HG02852 (cell line): ENCODE results near the gene DSCAM.

Experiments used
- ATAC-seq: cut with Tn5 transposase; IDR thresholded peaks from one replicate; pipeline ENCODE4 v1.9.1; 2021; ENCODE audit warnings: mild to moderate bottlenecking, moderate library complexity; ENCODE audit not compliant: unreplicated experiment

The DSCAM gene

DNA sequence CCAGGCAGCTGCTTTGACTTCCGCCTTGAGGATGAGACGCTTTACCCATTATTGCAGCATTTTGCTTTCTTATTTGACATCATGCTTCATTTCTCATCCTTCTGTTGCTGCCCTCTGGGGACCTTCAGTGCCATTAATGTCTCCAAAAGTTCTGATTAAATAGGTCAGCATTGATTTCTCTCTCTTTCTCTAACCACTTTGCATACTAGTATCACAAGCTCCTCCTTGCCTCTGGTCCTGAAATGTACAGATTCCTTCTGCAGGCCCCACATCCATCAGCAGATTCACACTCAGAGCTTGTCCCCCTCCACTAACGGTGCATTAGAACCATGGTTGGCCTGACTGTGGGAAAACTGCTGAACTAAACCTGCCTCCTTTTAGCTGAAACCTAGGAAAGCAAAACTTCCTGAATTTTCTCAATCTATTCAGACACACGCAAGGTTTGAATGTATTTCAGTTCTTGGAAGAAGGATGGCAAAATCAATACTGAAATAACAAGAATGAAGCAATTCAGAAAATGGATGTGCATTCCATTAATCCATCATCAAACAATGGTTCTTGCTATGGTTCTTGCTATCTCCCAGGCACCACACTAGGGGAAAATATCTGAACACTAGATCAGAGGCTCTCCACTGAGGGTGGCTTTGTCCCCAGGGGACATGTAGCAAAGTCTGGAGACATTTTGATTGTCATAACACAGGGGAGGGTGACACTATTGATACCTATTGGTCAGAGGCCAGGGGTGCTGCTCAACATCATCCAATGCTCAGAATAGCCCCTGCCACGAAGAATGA, 825.2 kb downstream of the DSCAM start:
- ATAC-seq: no peak

GRCh38 chr21:40020651-40021050, 826.3 kb downstream of the DSCAM start:
- no peak for ATAC-seq

DNA sequence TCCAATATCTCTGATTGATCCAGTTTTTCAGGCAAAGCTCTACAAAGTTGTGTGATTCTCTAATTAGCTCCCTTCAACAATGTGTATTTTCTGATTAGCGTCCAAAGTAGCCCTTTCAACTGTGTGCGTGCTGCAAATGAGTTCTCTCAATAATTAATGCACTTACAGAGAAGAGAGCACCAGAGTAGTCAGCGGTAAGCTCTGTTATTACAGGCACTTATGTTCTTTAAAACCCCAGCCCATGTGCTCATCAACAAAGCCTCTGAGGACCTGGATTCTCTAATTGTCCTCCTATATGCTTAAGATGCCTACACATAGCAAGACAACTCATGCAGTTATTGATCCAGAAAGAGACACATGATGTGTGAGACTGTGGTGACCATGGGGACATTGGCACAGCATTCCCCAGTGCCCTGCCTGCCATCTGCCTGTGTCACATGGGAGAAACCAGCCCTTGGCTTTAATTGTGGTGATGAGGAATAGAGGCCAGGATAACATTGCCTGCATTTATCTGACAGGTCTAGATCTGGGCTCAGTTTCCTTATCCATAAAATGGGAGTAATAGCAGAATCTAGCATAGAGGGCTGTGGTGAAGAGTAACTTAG, 828.0 kb downstream of the DSCAM start:
- no peak for ATAC-seq

GRCh38 chr21:40016667-40017066, 830.3 kb downstream of the DSCAM start:
- no peak for ATAC-seq

DNA sequence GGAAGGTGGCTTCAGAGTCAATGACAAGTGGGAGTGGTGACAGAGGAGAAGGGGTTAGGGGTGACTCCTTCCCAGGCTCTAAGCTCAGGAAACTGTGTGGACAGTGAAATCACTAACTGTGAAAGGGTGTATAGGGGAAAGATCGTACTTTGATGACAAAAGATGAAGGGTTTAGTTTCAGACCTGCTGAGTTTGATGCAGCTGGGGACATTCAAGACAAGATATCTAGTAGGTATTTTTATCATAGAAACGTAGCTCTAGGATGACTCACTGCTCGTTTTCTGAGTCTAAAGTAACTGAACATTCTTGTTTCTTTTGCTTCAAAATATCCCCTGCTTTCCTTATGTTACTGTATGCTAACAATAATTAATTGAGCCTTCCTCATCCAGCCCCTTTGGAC, 830.7 kb downstream of the DSCAM start:
- ATAC-seq: no peak

DNA sequence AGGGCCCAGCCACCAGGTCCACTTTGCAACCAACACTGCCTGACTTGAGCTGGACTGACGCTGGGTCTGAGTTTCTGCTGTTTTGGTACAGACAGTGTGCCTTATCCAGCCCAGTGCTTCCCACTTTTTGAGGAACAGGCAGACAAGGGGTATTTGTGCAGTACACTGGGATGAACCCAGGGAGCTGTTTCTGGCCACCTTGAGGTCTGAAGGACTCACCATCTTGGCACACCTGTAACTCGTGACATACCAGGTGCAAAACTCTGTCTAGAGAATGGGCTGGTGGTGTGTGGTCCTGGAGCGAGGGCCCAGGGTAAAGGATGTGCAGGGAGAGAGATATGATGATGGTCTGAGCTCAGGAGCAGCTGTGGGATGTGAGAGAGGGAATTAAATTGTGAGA, 831.1 kb downstream of the DSCAM start:
- ATAC-seq: no peak

DNA sequence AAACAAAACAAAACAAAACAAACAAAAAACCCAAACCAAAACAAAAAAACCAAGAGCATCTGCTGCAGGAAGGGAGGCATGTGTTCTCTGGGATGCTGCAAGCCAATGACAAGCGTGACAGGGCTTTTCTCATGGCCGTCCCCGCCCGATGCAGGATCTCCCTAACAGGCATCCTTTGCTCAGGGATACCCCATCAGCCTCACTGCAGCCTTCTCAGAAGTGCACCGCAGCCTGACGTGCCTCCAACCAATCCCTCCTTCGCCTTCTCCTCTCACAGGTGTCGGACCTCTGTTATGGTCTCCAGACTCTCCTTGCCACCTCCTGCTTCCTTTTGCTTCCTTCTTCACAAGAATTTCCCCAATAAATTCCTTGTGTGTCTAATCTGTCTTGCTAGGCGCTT, 832.6 kb downstream of the DSCAM start:
- no peak for ATAC-seq

GRCh38 chr21:40013001-40013735, 833.8 kb downstream of the DSCAM start:
- no peak for ATAC-seq

GRCh38 chr21:40011371-40011770, 835.6 kb downstream of the DSCAM start:
- no peak for ATAC-seq

GRCh38 chr21:40002978-40003377, 844.0 kb downstream of the DSCAM start:
- ATAC-seq: no peak

GRCh38 chr21:39984286-39984991, 862.5 kb downstream of the DSCAM start:
- no peak for ATAC-seq

- no peak for ATAC-seq
Observed at GRCh38 chr21:39980241-39980820, 866.6 kb downstream of the DSCAM start.

- ATAC-seq: no peak
Observed at GRCh38 chr21:39979321-39979720, 867.6 kb downstream of the DSCAM start.

GRCh38 chr21:39976800-39977199, 870.2 kb downstream of the DSCAM start:
- no peak for ATAC-seq

- no peak for ATAC-seq
Observed at GRCh38 chr21:39972976-39973770, 873.8 kb downstream of the DSCAM start.

DNA sequence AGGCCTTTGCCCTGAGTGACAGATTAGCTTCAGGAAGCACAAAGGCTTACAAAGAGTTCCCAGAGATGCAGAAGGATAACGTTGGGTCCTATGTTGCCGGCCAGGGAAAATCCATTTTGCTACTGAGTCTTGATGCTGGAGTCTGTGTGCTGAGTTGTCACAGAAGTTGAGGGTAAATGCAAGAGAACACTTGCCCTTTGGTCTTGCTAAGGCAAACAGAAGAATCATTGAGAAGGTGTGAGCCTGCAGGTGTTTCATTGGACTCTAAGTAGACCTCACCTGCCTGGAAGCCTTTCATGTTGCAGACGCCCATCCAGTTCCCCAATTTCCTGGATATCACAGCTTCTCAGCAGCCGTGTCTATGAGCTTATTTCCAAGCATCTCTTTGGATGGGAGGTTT, 874.5 kb downstream of the DSCAM start:
- ATAC-seq: no peak

GRCh38 chr21:39971956-39972355, 875.0 kb downstream of the DSCAM start:
- ATAC-seq: no peak

GRCh38 chr21:39969691-39970364, 877.1 kb downstream of the DSCAM start:
- no peak for ATAC-seq

DNA sequence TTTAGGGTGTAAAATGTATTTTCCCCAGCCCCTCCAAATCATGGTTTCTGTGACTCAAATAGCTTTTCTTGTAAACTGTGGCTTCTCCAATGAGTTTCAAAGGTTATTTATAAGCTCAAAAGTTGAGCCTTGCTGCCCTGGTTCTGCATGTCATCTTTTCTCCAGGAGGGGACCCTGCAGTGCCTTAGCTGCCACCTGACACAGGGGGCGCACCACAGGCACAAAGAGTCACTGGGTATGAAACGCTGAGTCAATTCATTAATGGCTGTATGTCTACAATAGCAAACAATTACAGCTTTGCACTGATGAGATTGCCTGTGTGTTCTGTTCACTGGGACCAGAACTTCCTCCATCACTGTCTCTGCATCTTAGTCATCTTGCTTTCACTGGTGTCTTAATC, 878.9 kb downstream of the DSCAM start:
- no peak for ATAC-seq

DNA sequence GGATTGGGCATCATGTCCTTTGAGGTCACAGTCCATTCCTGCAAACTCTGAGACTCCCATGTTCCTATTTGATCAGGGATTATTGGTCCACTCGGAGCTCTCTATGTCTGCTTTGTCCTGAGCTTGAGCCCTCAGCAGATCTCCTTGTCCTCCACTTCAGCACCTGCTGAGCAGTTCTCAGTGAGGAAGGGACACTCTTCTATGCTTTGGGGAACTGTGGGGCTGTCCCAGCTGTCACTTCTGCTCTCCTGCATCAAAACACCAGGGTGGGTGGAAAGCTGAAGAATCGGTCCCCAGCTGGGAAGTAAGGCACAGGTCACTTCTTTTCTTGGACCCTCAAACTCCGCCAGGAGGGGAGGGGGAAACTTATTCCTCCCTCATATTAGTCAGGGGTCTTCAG, 880.2 kb downstream of the DSCAM start:
- no peak for ATAC-seq
